Islet precursor cell (in vitro differentiated cells): ENCODE data around the gene TTC12.
"Not testable (repeated sequence)": the region's sequence is repeated elsewhere in the genome, so short reads cannot be mapped to it uniquely, and the experiment has no call there.

Experiments
- DNase-seq: peaks from one replicate; pipeline ENCODE4 v3.0.0-alpha.2; 2018

Gene TTC12

DNA sequence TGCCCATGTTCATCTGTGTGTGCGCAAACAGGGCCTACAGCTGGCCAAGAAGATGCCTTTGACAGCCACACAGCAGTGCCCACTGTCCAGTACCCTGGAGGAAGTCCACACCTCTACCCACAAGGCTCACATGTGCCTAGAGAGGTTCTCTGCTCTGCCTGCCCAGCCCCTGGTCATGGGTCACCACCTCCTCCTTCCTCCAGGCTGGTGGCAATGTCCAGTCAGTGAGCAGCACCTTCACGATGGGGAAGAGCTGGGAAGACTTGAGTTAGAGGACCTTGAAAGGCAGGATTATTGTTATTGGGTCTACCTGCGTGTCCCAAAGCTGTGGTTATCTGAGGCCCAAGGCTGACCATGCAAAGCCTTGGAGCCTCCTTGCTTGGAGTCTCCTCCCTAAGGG lies 28.4 kb upstream of the TTC12 start:
- peak; percentile 32 for DNase-seq

DNA sequence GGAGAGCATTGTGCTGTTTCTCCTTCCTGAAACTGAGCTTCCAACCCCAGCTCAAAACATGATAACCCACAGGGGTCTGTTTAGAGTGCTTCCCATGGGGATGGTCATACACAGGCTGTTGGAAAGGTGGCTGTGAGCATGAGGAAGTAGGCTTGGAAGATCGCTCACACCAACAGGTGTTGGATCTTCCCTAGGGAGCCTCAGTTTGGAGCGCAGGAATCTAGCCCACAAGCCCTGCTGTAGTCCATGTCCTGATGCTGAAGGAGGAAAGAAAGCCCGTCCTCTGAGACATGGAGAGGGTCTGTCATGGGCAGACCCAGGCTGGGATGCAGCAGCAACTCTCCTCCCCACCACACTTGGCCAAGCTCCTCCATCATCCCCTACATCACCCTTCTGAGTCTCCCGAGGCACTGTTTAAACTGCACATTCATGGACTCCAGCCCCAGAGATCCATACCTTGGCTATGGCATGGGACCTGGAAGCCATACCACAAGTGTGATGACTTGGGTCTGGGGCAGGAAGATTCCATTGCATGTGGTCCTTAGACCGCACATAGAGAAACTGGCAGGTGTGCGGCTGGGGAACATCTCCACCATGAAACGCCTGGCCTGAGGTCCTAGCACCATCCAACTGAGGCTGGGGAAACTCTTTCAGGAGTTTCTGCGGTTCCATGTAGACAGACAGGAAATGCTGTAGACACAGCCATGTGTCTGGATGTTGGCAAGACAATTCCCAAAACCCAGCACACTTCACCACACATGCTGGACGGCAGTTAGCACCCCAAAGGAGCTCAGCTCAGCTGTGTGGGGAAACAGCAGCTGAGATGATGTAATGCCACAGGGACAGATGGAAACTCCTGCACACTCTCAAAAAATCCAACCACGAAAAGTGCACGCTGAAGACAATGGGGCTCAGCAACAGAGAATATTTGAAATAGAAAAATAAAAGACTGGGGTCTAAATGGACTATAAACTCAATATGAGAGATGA lies 27.6 kb upstream of the TTC12 start:
- DNase-seq, result peak; percentile 44

DNA sequence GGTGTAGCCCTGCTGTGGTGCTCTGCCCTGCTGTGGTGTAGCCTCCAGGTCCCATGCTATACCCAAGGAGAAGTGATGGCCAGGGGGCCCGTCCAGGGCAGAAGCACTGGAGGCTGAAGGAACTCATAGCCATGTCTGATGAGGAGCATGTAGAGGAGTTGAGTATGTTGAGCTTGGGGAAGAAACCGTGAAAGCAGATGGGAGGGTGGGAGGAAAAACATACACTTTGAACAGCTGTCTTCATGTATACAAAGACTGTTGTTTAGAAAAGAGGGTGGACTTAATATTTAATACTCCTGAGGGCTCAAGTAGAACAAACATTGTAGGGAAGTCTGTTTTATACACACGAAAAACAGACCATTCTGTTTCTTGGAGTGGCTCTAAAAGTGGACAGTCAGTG lies 26.6 kb upstream of the TTC12 start:
- peak; percentile 32 for DNase-seq

DNA sequence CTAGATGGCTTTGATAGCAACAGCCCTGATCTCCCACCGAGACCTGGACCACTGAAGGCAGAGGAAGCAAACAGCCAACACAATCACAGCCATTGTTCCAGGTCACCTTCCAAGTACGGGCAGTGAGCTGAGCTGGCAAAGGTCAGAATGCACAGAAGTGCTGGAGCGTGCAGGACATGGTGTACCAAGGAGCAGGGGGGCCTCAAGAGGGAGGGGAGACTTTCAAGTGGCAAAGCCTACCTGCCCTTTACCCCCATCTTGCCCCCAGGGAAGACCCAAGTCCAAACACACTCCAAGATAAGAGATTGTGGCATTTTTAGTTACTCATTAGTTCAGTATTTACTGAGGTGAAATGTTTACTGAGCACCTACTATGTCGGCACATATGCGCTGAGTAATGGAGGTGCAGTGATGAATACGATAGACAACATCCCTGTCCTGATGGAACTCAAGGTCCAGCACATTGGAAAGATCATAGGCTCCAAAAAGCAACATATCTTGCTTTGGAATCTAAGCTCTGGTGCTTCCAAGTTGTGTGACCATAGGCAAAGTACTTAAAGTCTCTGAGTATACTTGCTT lies 26.0 kb upstream of the TTC12 start:
- peak; percentile 43 for DNase-seq

DNA sequence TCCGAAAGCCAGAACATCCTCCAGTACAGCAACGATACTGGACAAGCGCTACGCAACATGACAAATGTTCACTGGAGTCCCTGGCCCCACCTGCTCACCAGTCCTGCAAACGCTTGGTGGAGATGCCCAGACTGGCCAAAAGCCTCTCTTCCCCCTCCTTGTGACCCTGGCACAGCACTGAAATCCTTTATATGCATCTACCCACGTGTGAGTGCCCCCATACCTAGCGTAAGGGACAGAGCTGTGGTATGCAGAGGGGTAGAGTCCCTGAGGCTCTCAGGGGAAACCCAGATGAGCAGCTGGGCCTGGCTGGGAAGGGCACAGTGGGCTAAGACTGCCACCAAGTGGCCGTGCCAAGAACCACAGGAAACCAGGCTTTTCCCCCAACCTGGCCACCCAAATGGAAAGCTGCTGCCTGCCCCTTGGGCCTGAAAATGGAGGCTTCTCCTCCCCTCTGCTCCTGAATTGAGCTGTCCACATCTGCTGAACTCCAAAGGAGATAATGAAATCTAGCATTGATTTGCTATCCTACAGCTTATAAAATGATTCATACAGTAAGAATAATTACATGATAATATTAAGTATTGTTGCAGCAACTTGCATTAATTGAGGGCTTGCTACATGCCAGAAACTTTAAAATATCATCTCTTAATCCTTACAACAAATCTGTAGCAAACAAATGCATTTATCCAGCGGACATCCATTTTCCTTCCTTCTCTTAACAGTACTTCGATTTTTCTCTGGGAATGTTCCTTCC lies 24.8 kb upstream of the TTC12 start:
- peak; percentile 84 for DNase-seq

DNA sequence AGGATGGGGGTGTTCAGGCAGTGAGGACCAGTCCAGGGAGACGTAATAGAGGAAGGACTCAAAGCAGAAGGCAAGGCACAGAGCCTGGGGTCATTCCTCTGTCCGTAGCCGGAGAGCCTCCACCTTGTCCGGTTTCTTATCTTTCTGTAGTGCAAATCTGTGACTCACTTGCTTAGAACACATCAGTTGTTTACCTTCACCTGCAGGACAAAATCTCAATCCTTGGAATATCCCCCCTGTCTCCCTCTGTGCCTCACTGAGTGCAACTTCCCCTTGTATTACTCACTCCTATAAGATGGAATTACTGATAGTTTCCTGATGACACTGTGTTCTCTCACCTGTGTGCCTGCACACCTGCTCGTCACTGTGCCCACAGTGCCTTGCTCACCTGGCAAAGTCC lies 20.4 kb upstream of the TTC12 start:
- no peak for DNase-seq

DNA sequence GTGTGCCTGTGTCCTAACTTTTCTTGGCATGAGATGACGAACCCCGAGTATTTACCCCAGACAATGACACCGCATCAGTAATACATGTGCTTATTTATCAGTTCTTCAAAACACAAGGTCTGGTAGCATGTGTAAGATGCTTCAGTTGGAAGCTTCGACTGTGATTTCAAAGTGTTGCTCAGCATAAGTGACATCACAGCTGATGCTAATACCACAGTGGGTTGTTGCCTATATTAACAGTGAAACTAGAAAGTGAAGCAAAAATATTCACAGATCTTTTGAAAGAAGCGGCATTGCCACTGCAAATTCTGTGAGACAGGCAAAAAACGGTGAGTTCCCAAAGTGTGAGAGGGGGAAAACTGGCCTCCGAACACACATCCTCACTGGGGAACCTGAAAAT lies 18.4 kb upstream of the TTC12 start:
- DNase-seq, result no peak

DNA sequence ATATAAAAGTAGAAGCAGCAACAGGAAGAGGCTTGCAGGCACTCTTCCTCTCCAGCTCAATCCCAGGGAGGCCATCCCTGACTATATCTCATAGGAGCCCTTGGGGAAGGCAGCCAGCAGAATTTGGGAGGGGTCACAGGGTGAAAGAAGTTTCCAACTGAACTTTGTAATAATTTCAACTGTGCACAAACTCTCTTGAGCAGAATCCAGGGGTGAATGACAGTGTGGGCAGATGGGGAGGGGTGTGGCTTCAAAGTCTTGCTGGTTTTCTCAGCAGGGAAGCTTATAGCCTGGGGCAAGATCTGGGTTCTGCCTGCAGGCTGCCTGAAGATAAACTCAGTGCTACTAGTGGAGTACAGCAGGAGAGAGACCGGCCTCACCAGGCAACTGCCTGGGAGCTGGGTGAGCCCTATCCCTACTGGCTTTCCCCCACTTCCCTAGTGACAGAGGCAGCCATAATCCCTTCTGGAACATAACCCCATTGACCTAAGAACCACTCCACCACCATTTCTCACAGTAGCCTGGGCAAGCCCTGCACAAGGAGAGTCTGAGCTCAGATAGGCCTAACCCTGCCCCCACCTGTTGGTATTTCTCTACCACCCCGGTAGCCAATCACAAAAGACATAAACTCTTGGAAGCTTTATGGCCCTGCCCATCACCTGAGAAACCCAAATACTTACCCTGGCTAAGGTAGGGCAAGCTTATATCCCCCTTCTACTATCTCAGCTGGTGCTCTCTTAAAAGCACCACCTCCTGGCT lies 17.8 kb upstream of the TTC12 start:
- DNase-seq, result no peak

DNA sequence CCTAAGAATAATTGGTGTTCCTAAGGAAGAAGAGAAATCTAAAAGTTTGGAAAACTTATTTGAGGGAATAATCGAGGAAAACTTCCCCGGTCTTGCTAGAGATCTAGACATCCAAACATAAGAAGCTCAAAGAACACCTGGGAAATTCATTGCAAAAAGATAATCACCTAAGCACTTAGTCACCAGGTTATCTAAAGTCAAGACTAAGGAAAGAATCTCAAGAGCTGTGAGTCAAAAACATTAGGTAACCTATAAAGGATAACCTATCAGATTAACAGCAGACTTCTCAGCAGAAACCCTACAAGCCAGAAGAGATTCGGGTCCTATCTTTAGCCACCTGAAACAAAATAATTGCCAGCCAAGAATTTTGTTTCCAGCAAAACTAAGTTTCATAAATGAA lies 15.9 kb upstream of the TTC12 start:
- not testable (repeated sequence) for DNase-seq

DNA sequence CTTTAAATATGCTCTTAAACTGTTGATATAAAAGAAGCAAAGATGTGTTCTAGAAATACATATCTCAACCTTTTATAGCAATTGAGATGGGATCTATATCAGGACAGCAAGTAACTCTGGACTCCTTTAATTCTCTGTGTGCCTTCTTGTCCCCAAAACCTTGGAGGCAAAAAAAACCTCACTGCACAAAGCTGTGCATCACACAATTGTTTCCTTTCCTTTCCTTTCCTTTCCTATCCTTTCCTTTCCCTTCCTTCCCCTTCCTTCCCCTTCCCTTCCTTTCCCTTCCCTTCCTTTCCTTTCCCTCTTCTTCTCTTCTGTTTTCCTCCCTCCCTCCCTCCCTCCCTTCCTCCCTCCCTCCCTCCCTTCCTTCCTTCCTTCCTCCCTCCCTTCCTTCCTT lies 9.5 kb upstream of the TTC12 start:
- no peak for DNase-seq

DNA sequence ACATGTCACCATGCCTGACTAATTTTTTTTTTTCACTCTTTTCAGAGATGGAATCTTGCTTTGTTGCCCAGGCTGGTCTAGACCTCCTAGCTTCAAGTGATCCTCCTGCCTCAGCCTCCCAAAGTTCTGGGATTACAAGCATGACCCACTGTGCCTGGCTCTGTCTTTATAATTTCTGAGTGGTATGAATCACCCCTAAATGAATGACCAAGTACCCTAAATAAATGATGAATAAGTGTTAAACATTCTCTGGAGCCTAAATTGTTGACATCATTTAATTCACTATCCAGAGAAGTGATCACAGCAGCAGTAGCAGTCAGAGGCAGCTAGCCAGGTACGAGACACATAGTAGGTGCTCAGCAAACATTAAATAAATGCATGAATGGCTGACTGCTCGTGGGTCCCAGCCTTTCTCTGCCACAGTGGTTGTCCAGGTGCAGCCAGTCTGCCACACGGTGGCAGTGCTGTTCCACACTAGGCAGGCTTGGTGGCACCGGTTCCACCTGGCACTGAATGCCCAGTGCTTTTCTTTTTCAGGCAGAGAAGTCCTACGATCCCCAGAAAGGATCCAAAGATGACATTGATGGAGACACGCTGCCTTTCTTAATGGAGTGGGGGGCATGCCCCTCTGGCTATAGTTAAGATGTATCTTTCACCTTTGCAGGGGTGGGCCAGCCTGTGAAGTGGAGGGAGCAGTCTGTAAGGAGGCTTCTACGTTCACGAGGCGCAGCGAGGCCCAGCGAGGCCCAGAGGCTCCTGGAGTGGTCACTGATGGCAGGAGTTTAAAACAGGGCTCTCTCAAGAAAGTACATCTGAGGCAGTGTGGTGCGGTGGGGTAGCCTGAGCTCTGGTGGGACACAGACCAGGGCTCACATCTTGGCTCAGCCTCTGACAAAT lies 8.7 kb upstream of the TTC12 start:
- peak; percentile 83 for DNase-seq

DNA sequence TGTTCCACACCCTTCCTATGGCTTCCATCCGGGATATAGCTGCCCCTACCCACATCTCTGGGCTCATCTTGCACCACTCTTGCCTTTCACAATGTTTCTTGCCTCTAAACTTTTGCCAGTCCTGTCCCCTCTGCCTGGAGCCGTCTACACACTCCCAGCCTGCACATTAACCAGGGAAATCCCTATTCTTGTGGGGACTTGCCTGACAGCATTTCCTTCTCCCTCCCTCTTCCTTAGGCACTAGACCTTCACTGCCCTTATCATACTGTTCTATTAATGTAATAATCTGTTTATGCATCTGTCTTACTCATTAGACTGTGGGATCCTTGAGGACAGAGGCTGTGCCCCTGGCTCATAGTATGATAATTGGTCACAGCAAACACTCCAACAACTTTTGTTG lies 5.8 kb upstream of the TTC12 start:
- DNase-seq, result no peak

DNA sequence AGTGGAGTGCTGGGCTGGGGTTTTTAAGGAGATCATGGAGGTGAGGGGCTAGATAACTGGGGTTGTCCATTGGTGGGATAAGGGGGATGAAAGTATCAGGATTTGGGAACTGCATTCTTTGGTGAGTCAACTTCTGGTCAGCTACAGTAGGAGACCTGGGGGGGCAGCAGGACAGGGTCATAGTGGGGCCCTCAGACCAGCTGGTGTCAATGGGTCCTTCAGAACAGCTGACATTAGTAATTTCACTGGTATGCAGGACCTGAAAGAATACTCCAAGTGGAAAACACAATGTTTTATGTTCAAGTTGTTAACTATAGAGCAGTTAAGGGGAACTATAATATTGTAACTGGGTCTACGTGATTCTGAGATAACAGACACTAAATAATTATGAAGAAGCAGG lies 2.8 kb upstream of the TTC12 start:
- DNase-seq, result no peak

DNA sequence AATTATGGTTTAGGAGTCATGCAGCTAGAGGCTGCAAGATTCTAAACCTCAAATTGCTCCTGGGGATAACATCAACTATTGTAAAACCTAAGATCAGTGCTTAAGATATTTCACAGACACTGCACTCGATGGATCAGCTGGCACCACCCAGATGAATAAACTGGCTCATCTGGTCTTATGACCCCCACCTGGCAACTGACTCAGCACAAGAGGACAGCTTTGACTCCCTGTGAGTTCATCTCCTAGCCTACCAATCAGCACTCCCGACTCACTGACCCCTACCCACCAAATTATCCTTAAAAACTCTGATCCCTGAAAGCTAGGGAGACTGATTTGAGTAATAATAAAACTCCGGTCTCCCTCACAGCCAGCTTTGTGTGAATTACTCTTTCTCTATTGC lies 782 bp upstream of the TTC12 start:
- no peak for DNase-seq

DNA sequence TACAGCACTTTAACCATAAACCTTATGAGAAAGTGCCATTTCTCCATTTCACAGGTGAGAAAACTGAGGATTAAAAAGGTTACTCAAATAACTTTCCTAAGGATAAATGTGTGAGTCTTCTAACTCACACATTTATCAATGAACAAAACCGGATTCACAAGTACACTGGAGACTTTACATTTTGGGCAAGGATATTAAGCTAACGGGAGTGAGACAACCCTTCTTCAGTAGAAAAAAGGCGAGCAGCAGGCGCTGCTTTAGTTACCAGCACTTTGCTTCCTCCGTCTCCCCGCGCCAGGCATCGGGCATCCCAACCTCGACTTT lies 356 bp upstream of the TTC12 start:
- no peak for DNase-seq

DNA sequence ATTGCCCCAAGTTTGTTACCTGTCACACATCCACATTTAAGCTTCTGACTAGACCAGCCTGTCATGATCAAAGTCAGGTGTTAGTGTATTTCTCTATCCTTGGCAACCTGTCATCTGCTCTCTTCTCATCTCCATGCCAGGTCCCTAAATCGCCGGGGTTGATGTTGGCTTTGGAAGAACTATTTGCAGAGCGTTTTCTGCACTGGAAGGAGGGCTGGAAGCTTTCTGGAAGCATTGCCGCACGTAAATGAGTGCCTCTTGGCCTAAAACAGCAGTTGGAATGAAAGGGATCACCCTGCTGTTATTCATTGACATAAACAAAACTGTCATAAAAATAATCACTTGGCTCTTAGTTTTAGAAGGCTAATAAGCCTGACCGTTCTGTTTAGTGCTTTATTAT lies 1.4 kb downstream of the TTC12 start:
- no peak for DNase-seq

DNA sequence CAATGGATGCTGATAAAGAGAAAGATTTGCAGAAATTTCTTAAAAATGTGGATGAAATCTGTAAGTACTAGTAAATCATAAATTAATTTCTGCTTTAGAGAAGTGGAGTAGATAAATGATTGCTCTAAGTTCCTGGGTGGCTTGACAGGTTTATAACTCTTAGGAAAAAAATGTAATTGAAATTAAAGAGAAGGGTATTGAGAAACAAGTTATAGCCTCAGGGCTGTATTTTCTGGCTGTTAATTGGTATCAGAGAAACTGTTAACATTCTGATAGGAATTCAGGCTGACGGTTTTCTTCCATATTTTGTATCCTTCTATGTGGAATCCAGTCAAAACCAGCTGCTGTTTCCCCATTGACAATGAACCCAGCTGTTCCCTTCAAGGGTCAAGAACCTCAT lies 1.9 kb downstream of the TTC12 start:
- no peak for DNase-seq

DNA sequence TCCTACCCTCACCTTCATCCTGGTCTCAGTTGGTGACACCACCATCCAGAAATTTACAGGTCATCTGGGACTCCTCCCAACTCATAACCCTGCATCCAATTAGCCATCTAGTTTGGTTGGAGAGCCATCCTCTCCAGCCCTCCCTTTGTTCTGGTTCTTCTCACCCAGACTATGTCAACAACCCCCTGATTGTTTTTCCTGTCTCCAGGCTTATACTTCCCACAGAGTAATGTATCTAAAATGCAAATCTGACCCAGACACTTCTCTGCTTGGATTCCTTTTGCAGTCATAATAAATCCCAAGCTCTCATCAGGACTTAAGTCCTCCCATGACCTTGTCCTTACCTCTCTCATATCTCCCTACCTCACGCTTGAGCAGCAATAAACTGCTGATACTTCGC lies 3.0 kb downstream of the TTC12 start:
- no peak for DNase-seq

DNA sequence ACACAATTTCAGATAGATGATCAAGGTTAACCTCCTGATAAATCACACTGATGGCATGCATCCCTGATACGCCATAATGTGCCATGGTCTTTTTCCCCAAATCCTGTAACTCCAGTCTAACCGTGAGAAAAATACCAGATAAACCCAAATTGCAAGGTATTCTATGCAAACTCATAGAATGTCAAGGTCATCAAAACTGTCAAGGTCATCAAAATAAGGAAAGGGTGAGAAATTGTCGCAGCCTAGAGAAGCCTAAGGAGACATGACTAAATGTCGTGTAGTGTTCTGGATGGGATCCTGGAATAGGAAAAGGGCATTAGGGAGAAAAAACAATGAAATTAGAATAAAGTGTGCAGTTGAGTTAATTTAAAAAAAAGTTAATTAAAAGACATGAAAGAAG lies 4.7 kb downstream of the TTC12 start:
- no peak for DNase-seq

DNA sequence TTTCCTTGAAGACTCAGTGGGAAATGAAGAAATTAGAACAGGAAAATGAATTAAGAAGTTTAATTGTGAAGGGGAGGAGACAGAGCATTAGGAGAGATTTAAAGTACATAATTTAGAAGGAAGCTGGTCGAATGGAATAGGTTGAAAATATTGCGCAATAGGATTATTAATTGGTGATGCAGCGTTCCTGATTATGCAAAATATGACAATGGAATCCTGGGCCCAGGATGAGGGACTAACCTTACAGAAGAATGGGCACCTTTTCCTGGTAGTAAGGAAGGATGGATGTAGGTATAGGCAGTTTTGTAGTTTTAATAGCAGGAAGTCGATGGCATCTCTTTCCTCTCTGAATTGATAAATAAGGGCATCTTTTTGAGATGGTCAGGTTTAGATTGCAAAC lies 7.8 kb downstream of the TTC12 start:
- DNase-seq, result no peak

DNA sequence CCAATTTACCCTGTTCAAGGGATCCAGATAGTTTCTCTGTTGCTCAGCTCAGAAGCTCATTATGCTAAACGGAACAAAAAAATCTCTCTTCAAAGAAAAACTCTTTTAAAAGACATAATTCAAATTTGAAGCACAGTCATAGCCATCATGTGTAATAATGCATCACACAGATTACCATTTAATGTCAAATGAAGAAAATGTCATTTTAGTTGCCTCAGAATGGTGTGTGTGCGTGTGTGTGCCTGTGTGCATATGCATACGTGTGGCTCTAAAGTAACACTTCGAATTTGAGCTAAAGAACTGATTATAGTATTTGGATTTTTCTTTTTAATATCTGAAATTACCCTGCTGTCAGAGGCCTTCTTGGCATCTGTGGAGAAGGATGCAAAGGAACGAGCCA lies 9.9 kb downstream of the TTC12 start:
- no peak for DNase-seq

DNA sequence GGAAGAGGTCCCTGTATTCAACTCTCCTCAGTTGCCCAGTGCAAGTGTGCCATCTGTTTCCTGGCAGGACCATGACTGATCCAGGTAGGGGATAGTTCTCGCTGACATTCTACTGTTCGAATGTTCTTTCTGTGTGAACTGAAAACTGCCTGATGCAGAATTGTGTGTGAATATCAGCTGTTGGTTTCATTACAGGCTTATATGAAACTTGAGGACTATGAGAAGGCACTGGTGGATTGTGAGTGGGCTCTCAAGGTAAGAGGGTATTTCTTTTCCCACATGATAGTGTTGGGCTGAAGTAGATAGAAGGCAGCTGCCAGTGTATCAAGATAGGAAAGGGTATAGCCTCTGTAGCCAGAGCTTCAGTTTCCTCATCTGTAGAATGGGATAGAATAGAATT lies 15.3 kb downstream of the TTC12 start:
- DNase-seq, result no peak
